Suprapubic skin (tissue), 4 donors: Measurements from ENCODE around the gene ARHGAP31. TPM values are rescaled to one million over a fixed set of nuclear protein-coding genes. Genes with fewer than 3 reads are reported as not detected.
"Not testable (repeated sequence)": the region's sequence is repeated elsewhere in the genome, so short reads cannot be mapped to it uniquely, and the experiment has no call there.

ENCODE experiments used
- DNase-seq, 2 donors: peaks; one replicate each; pipeline ENCODE4 v3.0.0-alpha.2; 2019; ENCODE audit warnings: low spot score in 2 of 2
- H3K27ac ChIP-seq: fragments of 200-600 bp; sonication (generic); one replicate; pipeline ENCODE4 v1.5.1; 2019
- H3K27me3 ChIP-seq: fragments of 200-600 bp; sonication (generic); one replicate; pipeline ENCODE4 v1.5.1; 2019
- H3K36me3 ChIP-seq: fragments of 200-600 bp; sonication (generic); one replicate; pipeline ENCODE4 v1.5.1; 2019
- H3K4me1 ChIP-seq: fragments of 200-600 bp; sonication (generic); one replicate; pipeline ENCODE4 v1.5.1; 2019
- H3K4me3 ChIP-seq: fragments of 200-600 bp; sonication (generic); one replicate; pipeline ENCODE4 v1.5.1; 2019; ENCODE audit warnings: mild to moderate bottlenecking
- H3K9me3 ChIP-seq: fragments of 200-600 bp; sonication (generic); one replicate; pipeline ENCODE4 v1.5.1; 2019
- EP300 ChIP-seq: sonication (generic); formaldehyde crosslinking; IDR thresholded peaks from one replicate; pipeline ENCODE4 v1.6.1; 2017; ENCODE audit warnings: antibody characterized with exemption
- POLR2A ChIP-seq, 2 donors: fragments of 450-650 bp; IDR thresholded peaks; one replicate each; pipeline ENCODE4 v1.6.1; 2017; ENCODE audit warnings: antibody characterized with exemption in 2 of 2, mild to moderate bottlenecking in 2 of 2, moderate library complexity in 2 of 2
- POLR2AphosphoS5 ChIP-seq, 3 donors: sonication (generic); formaldehyde crosslinking; IDR thresholded peaks; one replicate each; pipeline ENCODE4 v1.6.1; 2017; ENCODE audit warnings: antibody characterized with exemption in 3 of 3
- WGBS: methylation state at CpG from one replicate; pipeline ENCODE4 v1.1.5; 2018; 5-methylcytosine and 5-hydroxymethylcytosine counted together
- total RNA-seq, 4 donors: library from RNA; depleted of rRNA; stranded (reverse); fragments of >200 nt; gene quantifications; one replicate each; pipeline ENCODE4 v1.1.0, GENCODE V29; 2016
- TF ChIP-seq, protein P1 (sequence below), 2 donors: fragments of 200-600 bp in 1 of 2; fragments of 450-650 bp in 1 of 2; sonication (generic) in 1 of 2; IDR thresholded peaks; one replicate each; pipeline ENCODE4 v1.5.1; 2016 to 2019; ENCODE audit warnings: antibody characterized with exemption in 2 of 2, mild to moderate bottlenecking in 1 of 2, moderate library complexity in 1 of 2

The ARHGAP31 gene
- total RNA-seq, 4 donors from 2014 or later, result 15.8 to 26.6 (median 21.7) TPM

DNA sequence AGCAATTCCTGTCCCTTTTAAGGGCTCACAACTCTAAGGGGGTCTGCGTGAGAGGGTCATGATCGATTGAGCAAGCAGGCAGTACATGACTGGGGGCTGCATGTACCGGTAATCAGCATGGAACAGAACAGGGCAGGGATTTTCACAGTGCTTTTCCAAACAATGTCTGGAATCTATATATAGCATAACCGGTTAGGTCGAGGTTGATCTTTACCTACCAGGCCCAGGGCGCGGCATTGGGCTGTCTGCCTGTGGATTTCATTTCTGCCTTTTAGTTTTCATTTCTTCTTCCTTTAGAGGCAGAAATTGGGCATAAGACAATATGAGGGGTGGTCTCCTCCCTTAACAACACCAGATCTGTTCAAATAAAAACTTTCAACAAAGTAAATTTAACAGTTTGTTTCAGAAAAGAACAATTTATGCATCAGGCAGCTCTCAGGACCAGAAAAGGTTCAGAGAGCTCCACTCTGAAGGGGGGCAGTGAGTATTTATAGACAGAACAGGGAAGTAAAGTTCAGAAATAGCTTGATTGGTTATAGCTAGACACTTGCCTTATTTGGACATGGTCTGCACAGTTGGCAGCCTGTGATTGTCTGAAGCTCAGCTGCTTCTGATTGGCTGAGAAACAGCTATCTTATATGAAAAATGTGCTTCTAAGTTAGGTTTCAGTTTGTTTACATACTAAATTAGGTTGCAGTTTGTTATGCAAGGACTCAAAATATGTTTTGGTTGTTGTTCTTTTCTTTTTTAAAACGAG is 36.4 kb upstream of the ARHGAP31 start:
- peak overlapping the region; percentile 71 for H3K27ac ChIP-seq
- no peaks in the 10 kb centered on the region for H3K36me3 ChIP-seq
- peaks cover 32% of the 10 kb centered on the region for H3K4me1 ChIP-seq
- H3K27me3 ChIP-seq, result no peaks in the 10 kb centered on the region
- 53% methylated on average over 8 of the region's 8 CpGs for WGBS
- H3K4me3 ChIP-seq, result no peak overlapping the region
- H3K9me3 ChIP-seq, result no peaks in the 10 kb centered on the region
- no peak for DNase-seq
- no peak for TF ChIP-seq EP300
- TF ChIP-seq POLR2AphosphoS5 (IDR thresholded peaks at IDR 0.05), result no peak
- TF ChIP-seq, protein P1, sequence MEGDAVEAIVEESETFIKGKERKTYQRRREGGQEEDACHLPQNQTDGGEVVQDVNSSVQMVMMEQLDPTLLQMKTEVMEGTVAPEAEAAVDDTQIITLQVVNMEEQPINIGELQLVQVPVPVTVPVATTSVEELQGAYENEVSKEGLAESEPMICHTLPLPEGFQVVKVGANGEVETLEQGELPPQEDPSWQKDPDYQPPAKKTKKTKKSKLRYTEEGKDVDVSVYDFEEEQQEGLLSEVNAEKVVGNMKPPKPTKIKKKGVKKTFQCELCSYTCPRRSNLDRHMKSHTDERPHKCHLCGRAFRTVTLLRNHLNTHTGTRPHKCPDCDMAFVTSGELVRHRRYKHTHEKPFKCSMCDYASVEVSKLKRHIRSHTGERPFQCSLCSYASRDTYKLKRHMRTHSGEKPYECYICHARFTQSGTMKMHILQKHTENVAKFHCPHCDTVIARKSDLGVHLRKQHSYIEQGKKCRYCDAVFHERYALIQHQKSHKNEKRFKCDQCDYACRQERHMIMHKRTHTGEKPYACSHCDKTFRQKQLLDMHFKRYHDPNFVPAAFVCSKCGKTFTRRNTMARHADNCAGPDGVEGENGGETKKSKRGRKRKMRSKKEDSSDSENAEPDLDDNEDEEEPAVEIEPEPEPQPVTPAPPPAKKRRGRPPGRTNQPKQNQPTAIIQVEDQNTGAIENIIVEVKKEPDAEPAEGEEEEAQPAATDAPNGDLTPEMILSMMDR (IDR thresholded peaks at IDR 0.05), result no peak
- TF ChIP-seq POLR2A (IDR thresholded peaks at IDR 0.05), result no peak

DNA sequence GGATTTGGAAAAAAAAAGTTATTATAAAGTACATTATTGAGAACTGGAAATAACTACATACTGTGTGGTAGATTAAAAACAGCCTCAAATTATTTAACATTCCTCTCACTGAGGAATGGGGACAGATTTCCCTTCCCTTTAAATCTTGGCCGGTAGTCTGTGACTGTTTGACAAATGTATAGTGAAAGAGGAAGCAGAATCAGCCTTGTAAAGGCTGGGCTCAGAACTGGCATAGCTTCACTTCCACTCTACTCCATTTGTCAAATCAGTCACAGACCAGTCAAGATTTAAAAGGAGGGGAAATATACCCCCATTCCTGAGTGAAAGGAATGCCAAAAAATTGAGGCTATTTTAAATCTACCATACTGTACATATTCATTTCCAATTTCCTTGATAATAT is 35.3 kb upstream of the ARHGAP31 start:
- no peak for DNase-seq
- TF ChIP-seq, protein P1 (IDR thresholded peaks at IDR 0.05), result no peak
- TF ChIP-seq POLR2A (IDR thresholded peaks at IDR 0.05), result no peak
- TF ChIP-seq EP300, result no peak
- TF ChIP-seq POLR2AphosphoS5 (IDR thresholded peaks at IDR 0.05), result no peak
- H3K4me3 ChIP-seq, result no peak overlapping the region
- H3K36me3 ChIP-seq, result no peaks in the 10 kb centered on the region
- H3K27ac ChIP-seq, result peak overlapping the region; percentile 71
- WGBS, result 14% methylated on average over 1 of the region's 1 CpG
- H3K4me1 ChIP-seq, result peaks cover 32% of the 10 kb centered on the region
- no peaks in the 10 kb centered on the region for H3K9me3 ChIP-seq
- H3K27me3 ChIP-seq, result no peaks in the 10 kb centered on the region

DNA sequence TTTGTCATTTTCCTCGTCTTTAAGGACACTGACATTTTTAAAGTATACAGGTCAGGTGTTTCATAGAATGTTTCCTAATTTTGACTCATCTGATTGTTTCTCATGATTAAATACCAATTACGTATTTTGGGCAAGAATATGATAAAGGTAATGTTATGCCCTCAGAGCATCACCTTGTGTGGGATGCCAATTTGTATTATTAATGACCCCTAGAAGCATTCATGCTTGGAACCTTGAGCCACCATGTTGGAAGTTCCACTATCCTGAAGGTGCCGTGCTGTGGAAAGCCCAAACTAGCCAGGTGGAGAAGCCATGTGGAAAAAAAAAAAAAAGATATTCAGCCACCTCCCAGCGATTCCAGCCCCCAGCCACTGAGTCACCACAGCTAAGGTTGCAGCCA is 34.4 kb upstream of the ARHGAP31 start:
- no peak overlapping the region for H3K4me3 ChIP-seq
- peaks cover 32% of the 10 kb centered on the region for H3K4me1 ChIP-seq
- 91% methylated on average over 4 of the region's 4 CpGs for WGBS
- H3K27ac ChIP-seq, result no peak overlapping the region
- no peaks in the 10 kb centered on the region for H3K9me3 ChIP-seq
- DNase-seq, result no peak
- TF ChIP-seq POLR2A (IDR thresholded peaks at IDR 0.05), result no peak
- no peak for TF ChIP-seq POLR2AphosphoS5 (IDR thresholded peaks at IDR 0.05)
- no peak for TF ChIP-seq EP300
- TF ChIP-seq, protein P1 (IDR thresholded peaks at IDR 0.05), result no peak
- H3K27me3 ChIP-seq, result no peaks in the 10 kb centered on the region
- no peaks in the 10 kb centered on the region for H3K36me3 ChIP-seq

DNA sequence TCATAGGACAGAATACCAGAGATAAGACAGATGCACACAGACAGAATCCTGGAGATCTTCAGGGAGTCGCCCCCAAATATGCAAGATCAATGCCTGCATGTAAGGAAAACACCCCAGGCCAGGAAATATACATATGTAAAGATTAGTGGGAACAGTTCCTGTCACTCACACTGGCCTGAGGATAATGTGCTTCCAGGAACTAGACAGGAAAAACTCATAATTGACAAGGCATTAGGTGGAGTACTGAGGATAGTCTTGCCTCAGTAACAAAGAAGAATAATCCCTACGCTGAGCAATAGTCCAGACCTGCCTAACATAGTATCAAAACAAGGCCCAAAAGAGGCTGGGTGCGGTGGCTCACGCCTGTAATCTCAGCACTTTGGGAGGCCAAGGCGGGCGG is 33.1 kb upstream of the ARHGAP31 start:
- Histone ChIP-seq H3K9me3 (no peaks in the 10 kb centered on the region), H3K27ac (no peak overlapping the region), H3K27me3 (no peaks in the 10 kb centered on the region), H3K4me1 (peaks cover 32% of the 10 kb centered on the region), H3K36me3 (no peaks in the 10 kb centered on the region), H3K4me3 (no peak overlapping the region)
- TF ChIP-seq POLR2AphosphoS5 (IDR thresholded peaks at IDR 0.05) (no peak), EP300 (no peak), POLR2A (IDR thresholded peaks at IDR 0.05) (no peak)
- TF ChIP-seq, protein P1 (IDR thresholded peaks at IDR 0.05), result no peak
- DNase-seq, result no peak
- WGBS, result 68% methylated on average over 6 of the region's 6 CpGs

DNA sequence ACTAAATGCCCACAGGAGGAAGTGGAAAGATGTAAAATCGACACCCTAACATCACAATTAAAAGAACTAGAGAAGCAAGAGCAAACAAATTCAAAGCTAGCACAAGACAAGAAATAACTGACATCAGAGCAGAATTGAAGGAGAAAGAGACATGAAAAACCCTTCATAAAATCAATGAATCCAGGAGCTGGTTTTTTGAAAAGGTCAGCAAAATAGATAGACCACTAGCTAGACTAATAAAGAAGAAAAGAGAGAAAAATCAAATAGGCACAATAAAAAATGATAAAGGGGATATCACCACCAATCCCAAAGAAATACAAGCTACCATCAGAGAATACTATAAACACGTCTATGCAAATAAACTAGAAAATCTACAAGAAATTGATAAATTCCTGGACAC is 24.0 kb upstream of the ARHGAP31 start:
- H3K4me3 ChIP-seq, DNase-seq, H3K4me1 ChIP-seq, H3K27me3 ChIP-seq, H3K9me3 ChIP-seq, H3K27ac ChIP-seq, H3K36me3 ChIP-seq: not testable (repeated sequence)
- 67% methylated on average over 2 of the region's 2 CpGs for WGBS
